ENCODE measurements around the gene PPME1. TPM values are rescaled to one million over a fixed set of nuclear protein-coding genes. Genes with fewer than 3 reads are reported as not detected.

PPME1 gene
- total and polyA plus RNA-seq, 9 of the 15 experiments (the other 6 are each of a cell fraction or from before 2014, with no cell fraction given), result 9.8 to 81.7 (median 37.6) TPM

DNA sequence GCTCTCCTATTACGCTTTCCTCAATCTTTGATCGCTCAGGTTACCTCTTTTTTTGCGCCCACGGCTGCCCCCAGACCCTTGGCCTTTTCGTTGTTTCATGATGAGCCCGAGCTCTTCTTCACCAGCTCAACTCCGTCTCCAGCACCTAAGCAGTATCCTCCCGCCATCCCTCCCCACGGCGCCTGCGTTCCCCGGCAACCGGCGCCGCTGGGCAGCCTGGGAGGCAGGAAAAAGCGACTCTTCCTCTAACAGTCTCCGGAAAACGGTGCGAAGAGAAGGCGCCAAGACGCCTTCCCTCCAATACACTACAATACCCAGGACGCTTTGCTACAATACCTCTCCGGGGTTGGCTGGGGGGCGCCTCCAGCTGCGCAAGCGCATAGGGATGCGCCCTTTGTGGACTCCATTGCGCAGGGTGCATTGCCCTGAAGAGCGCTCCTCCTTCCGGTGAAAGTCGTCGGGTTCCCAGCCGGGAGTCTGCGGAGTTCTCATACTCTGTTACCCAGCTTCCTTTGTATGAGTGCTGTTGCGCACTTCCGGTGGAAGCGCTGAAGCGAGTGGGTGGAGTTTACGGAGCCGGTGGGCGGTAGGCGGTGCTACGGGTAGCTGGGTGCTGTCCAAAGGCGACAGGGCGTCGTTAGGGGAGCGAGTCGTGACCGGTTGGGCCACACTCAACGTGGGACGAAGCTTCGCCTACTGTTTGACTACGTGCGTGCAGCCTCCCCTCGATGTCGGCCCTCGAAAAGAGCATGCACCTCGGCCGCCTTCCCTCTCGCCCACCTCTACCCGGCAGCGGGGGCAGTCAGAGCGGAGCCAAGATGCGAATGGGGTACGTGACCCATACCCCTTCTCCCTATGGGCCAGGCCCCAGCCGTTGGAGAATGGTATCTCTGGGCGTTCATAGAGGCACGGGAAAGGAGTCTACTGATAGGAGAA is at the start of gene PPME1, which contains the start of gene C2CD3 (continued):
- peak; percentile 21; the same call in 1 of the 2 replicates for TF ChIP-seq TEAD4 (IDR thresholded peaks at IDR 0.05; ENCODE audit: low read length)
- TF ChIP-seq TEAD4 (CRISPR knock-in tag; IDR thresholded peaks at IDR 0.05; ENCODE audit: borderline replicate concordance), result no peak
- TF ChIP-seq, protein P1, sequence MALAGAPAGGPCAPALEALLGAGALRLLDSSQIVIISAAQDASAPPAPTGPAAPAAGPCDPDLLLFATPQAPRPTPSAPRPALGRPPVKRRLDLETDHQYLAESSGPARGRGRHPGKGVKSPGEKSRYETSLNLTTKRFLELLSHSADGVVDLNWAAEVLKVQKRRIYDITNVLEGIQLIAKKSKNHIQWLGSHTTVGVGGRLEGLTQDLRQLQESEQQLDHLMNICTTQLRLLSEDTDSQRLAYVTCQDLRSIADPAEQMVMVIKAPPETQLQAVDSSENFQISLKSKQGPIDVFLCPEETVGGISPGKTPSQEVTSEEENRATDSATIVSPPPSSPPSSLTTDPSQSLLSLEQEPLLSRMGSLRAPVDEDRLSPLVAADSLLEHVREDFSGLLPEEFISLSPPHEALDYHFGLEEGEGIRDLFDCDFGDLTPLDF (CRISPR knock-in tag; IDR thresholded peaks at IDR 0.05), result peak; percentile 87
- TF ChIP-seq BRD9 (IDR thresholded peaks at IDR 0.05; ENCODE audit: low read depth, partially characterized antibody), result no peak
- TF ChIP-seq RBM15 (IDR thresholded peaks at IDR 0.05; ENCODE audit: insufficient read depth, low read length), result no peak
- peak; percentile 70; the same call in 1 of the 2 replicates for TF ChIP-seq ETS1 (conservative IDR thresholded peaks at IDR 0.05; ENCODE audit: control insufficient read depth, low read depth, low read length)
- TF ChIP-seq MAFK (IDR thresholded peaks at IDR 0.05; ENCODE audit: low read length), result no peak
- TF ChIP-seq POLR2AphosphoS5 (IDR thresholded peaks at IDR 0.05; ENCODE audit: control insufficient read depth, insufficient read depth, low read depth, low read length), result peak; percentile 79
- peak; percentile 10 for TF ChIP-seq FOS (IDR thresholded peaks at IDR 0.05; ENCODE audit: extremely low read depth, insufficient read length)
- TF ChIP-seq ZNF143 (CRISPR knock-in tag; IDR thresholded peaks at IDR 0.05), result peak; percentile 91
- TF ChIP-seq ZBED1 (IDR thresholded peaks at IDR 0.05), result peak; percentile 86; the same call in 1 of the 2 replicates
- TF ChIP-seq, protein P2, sequence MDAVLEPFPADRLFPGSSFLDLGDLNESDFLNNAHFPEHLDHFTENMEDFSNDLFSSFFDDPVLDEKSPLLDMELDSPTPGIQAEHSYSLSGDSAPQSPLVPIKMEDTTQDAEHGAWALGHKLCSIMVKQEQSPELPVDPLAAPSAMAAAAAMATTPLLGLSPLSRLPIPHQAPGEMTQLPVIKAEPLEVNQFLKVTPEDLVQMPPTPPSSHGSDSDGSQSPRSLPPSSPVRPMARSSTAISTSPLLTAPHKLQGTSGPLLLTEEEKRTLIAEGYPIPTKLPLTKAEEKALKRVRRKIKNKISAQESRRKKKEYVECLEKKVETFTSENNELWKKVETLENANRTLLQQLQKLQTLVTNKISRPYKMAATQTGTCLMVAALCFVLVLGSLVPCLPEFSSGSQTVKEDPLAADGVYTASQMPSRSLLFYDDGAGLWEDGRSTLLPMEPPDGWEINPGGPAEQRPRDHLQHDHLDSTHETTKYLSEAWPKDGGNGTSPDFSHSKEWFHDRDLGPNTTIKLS (IDR thresholded peaks at IDR 0.05; ENCODE audit: borderline replicate concordance, low read depth), result peak; percentile 81
- peak; percentile 86 for TF ChIP-seq MAX (CRISPR knock-in tag; IDR thresholded peaks at IDR 0.05)
- TF ChIP-seq KLF1 (tag; IDR thresholded peaks at IDR 0.05), result peak; percentile 69; the same call in 1 of the 2 replicates
- TF ChIP-seq, protein P3, sequence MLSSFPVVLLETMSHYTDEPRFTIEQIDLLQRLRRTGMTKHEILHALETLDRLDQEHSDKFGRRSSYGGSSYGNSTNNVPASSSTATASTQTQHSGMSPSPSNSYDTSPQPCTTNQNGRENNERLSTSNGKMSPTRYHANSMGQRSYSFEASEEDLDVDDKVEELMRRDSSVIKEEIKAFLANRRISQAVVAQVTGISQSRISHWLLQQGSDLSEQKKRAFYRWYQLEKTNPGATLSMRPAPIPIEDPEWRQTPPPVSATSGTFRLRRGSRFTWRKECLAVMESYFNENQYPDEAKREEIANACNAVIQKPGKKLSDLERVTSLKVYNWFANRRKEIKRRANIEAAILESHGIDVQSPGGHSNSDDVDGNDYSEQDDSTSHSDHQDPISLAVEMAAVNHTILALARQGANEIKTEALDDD (IDR thresholded peaks at IDR 0.05), result no peak
- peak; percentile 2; the same call in 1 of the 2 replicates for TF ChIP-seq EHMT2 (IDR thresholded peaks at IDR 0.05)
- no peak for TF ChIP-seq SMAD2 (IDR thresholded peaks at IDR 0.05; ENCODE audit: low read depth, low read length)
- TF ChIP-seq MBD2 (IDR thresholded peaks at IDR 0.05; ENCODE audit: borderline replicate concordance, low read depth), result peak; percentile 64
- peak; percentile 79 for TF ChIP-seq NR2C1 (IDR thresholded peaks at IDR 0.05)
- peak; percentile 87 for TF ChIP-seq NR2C1 (tag; IDR thresholded peaks at IDR 0.05)
- peak; percentile 57; the same call in 1 of the 2 replicates for TF ChIP-seq GTF2E2 (tag; IDR thresholded peaks at IDR 0.05)
- peak; percentile 48 for TF ChIP-seq NELFE (IDR thresholded peaks at IDR 0.05; ENCODE audit: insufficient read depth, insufficient read length)
